ENCODE measurements around the gene SULT6B1.
A peak's percentile ranks its signal among the peaks of the same experiment; 100 is the strongest.
"Not testable (repeated sequence)": the region's sequence is repeated elsewhere in the genome, so short reads cannot be mapped to it uniquely, and the experiment has no call there.

Gene SULT6B1, protein sequence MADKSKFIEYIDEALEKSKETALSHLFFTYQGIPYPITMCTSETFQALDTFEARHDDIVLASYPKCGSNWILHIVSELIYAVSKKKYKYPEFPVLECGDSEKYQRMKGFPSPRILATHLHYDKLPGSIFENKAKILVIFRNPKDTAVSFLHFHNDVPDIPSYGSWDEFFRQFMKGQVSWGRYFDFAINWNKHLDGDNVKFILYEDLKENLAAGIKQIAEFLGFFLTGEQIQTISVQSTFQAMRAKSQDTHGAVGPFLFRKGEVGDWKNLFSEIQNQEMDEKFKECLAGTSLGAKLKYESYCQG

DNA sequence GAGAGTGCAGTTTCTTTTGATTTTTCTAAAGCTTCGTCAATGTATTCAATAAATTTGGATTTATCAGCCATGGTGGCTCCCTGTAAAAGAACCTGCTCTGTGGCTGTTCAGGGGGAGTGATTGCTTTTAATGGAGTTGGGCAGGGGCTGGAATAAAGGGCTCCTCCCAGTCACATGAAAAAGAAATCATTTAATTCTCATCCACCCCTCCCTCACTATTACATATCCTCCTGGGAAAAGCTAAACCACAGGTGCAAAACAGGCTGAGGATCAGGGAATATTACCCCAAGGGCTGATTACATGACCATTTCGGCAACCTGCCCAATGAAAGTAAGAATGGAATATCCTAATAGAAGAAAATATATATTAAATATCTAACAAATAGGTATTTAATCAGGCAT lies at the start of gene SULT6B1:
Gene SULT6B1 (minus strand): TSS at position 101 of the 400 bp plus-strand sequence. CDS start 30 bp downstream, at position 71.
- DNase-seq (ENCODE audit: low spot score) = no peak

- DNase-seq (ENCODE audit: low spot score) = peak; percentile 24
Observed at GRCh38 chr2:37232131-37232933, 43.9 kb upstream of the SULT6B1 start.

DNA sequence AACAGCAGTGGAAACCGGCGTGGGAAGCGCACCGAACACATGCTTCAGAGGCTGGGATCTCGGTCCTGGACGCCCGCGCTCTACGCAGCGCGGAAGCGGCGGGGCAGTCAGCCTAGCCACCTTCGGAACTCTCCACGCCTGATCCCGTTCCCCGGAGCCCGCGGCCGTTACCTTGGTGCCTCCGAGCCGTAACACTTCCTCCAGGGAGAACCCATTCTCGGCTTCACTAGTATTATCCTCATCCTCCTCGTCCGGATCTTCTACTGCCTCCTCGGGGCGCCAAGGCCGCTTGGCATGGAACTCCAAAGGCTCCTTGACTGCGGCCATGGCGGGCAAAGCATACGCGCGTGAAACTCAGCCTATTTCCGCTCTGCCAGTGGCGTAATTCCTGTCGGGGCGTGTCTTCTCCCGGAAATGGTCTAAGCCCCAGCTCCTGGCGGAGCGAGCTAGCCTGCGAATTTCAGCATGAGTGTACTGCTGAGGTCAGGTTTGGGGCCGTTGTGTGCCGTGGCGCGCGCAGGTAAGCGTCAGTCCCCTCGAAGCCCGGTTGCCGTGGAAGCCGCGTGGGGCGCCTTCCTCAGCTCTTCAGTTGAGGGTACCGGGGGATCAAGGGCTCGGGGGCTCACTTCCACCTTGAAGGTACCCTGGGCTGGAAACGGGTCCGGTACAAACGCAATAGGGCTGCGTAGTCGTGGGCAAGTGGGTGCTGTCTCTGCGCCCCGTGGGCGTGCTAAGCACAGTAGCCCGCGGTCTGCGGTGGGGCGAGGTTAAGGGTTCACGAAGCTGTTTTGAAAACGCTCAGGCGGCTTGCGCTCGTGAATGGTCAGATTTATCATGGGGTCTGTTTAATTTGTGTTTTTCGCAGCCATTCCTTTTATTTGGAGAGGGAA lies 43.0 kb upstream of the SULT6B1 start, which contains the start of the genes CEBPZ and NDUFAF7:
Gene CEBPZ (minus strand): TSS at position 356 of the 890 bp plus-strand sequence. CDS start 29 bp downstream, at position 327.
Gene NDUFAF7 (plus strand): TSS at position 418 of the 890 bp plus-strand sequence. CDS start 48 bp downstream, at position 466.
- peak; percentile 91 for DNase-seq (ENCODE audit: low spot score)

DNA sequence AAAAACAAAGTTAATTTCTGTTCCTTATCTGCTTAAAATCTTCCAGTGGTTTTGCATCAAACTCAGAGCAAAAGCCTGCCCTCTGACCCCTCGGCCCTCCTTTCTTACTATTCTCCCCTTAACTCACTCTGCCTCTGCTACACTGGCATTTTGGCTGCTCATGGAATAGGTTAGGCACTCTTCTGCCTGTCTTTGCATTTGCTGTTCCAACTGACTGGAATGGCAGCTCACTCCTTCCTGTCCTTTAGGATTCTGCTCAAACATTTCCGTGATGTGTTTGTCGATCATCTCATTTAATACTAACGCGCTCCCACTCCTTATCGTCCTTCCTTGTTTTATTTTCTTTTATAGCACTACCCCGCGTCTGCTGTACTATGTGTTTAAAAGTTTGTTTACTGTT lies 42.1 kb upstream of the SULT6B1 start:
- no peak for DNase-seq (ENCODE audit: low spot score)

GRCh38 chr2:37228788-37229187 lies 40.3 kb upstream of the SULT6B1 start:
- DNase-seq (ENCODE audit: low spot score) = no peak

DNA sequence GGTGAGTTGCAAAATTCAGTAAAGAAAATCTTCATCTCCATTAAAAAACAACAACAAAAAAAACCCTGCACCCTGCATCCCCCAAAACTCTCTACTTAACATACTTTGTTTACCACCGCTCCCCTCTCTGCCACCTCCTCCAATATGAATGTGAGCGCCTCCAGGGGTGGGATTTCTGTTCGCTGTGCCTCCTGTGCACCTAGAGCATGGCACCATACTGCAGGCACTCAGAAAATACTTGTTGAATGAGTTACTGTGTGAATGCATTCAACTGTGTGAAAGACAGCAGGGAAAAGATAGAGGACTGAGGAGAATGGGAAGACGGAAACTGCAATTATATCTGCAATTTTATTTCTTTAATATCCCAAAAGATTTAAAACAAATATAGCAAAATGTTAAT lies 38.4 kb upstream of the SULT6B1 start:
- DNase-seq (ENCODE audit: low spot score) = no peak

DNA sequence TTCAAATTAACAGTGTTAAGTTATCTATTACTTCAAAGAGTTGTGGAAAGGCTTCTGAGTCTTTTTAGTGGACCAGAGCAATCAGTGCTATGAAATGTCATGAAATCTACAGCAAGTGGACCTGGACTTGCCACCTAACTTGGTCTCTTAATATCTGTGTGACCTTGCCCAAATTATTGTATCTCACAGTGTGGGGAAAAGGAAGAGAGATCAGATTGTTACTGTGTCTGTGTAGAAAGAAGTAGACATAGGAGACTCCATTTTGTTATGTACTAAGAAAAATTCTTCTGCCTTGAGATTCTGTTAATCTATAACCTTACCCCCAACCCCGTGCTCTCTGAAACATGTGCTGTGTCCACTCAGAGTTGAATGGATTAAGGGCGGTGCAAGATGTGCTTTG lies 36.7 kb upstream of the SULT6B1 start:
- DNase-seq (ENCODE audit: low spot score) = not testable (repeated sequence)

- no peak for DNase-seq (ENCODE audit: low spot score)
Observed at GRCh38 chr2:37224063-37224462, 35.6 kb upstream of the SULT6B1 start.

GRCh38 chr2:37223131-37223530 lies 34.7 kb upstream of the SULT6B1 start:
- DNase-seq (ENCODE audit: low spot score) = no peak

- no peak for DNase-seq (ENCODE audit: low spot score)
Observed at GRCh38 chr2:37219046-37219445, 30.6 kb upstream of the SULT6B1 start.

- DNase-seq (ENCODE audit: low spot score) = no peak
Observed at GRCh38 chr2:37215250-37215649, 26.8 kb upstream of the SULT6B1 start.

- no peak for DNase-seq (ENCODE audit: low spot score)
Observed at GRCh38 chr2:37211939-37212338, 23.5 kb upstream of the SULT6B1 start.

- no peak for DNase-seq (ENCODE audit: low spot score)
Observed at GRCh38 chr2:37211212-37211611, 22.7 kb upstream of the SULT6B1 start.

DNA sequence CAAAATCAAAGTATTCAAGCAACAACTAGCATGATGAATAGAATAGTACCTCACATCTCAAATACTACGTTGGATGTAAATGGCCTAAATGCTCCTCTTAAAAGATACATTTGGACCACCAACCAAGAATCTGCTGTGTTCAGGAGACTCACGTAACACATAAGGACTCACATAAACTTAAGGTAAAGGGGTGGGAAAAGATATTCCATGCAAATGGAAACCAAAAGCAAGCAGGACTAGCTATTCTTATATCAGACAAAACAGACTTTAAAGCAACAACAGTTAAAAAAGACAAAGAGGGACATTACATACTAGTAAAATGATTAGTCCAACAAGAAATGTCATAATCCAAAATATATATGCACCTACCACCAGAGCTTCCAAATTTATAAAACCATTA lies 18.3 kb upstream of the SULT6B1 start:
- DNase-seq (ENCODE audit: low spot score) = not testable (repeated sequence)

DNA sequence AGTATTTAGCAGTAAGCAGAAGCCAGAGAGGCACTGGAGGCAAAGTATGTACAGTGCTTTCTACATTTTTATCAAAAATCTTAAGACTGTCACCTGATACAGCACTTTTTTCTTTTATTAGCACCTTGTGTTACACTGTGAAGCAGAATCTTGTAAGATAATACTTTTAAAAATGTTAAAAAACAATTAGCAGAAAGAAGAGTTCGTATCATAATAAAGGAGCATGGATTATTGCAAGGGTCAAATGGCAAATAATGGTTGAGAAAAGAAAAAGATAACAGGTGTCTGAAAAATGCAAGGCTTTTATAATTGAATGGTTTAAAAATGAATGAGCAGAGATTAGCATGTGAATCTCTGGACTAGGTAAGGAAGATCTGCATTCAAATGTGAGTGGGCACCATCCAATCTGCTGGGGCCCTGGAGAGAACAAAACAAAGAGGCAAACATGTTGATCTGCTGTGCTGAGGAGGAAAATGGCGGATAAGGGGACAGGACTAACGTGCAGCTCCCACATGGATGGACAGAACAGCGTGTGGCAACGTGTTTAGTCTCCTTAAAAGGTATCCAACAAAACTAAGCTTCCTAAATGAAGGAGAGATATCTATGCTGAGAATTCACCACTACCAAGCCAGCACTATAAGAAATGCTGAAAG lies 17.3 kb upstream of the SULT6B1 start:
- DNase-seq (ENCODE audit: low spot score) = no peak

GRCh38 chr2:37205071-37205661 lies 16.7 kb upstream of the SULT6B1 start:
- DNase-seq (ENCODE audit: low spot score) = not testable (repeated sequence)

- no peak for DNase-seq (ENCODE audit: low spot score)
Observed at GRCh38 chr2:37203708-37204107, 15.2 kb upstream of the SULT6B1 start.

DNA sequence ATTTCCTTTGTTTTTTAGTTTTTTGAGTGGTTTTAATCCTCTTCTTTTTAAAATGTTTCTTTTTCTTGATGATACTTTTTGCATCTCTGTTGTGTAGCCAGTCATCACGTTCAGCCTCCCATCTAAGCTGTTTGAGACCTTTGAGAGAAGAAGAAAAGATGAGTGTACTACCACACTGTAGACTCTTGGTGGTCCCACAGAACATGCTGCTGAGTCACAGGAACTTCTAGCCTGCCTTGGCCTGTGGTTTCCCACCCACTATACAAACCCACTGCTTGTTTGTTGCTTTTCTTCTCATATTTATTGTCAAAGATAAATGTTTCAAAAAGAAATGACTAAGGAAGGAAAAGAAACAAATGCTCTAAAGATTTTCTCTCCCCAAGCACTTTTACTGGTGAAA lies 13.3 kb upstream of the SULT6B1 start:
- DNase-seq (ENCODE audit: low spot score) = no peak

DNA sequence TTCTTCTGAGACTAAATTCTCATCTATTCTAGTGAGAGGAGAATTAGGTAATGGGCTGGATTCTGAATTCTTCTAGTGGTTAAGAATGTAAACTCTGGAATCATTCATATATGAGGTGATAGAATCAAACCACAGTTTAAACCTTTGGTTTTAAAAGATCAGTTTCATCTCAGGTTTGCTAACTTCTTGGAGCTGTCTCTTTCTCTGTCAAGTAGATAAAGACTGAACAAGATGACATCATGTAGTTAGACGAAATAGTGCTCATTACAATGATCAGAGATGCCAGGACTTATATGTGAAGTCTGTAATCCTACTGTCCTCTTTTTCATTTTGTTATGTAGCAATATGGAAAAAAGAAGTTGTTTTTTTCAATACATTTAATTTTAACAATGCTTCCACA lies 12.7 kb upstream of the SULT6B1 start:
- DNase-seq (ENCODE audit: low spot score) = no peak

DNA sequence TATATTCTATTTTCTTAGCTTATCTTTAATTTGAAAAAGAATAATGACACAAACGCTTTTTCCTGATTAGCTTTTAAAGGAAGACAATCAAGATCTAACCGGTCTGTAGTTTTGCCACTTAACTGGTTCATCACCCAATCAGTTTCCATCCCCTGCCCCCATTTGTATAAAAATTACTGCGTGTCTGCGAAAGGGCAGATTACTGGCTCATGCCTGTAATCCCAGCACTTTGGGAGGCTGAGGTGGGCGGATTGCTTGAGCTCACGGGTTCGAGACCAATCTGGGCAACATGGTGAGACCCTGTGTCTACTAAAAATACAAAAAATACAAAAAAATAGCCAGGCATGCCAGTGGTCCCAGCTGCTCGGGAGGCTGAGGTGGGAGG lies 10.2 kb upstream of the SULT6B1 start:
- DNase-seq (ENCODE audit: low spot score) = no peak

Data from AG08396 (cell line).